Nephron (organoid): ENCODE measurements around the gene SSU72.
"Not testable (repeated sequence)": the region's sequence is repeated elsewhere in the genome, so short reads cannot be mapped to it uniquely, and the experiment has no call there.

Experiments used
- H3K27ac Mint-ChIP-seq, 3 experiments: 2 replicates each; pipeline ENCODE4 v1.8.0; 2020; ENCODE audit warnings: mixed read lengths in 3 of 3, mild to moderate bottlenecking in 2 of 3, moderate library complexity in 1 of 3
- H3K27me3 Mint-ChIP-seq: 2 replicates; pipeline ENCODE4 v1.8.0; 2021; ENCODE audit warnings: low read depth, mild to moderate bottlenecking, moderate library complexity, mixed read lengths
- H3K36me3 Mint-ChIP-seq: 2 replicates; pipeline ENCODE4 v1.8.0; 2020; ENCODE audit warnings: low read depth, mixed read lengths
- H3K4me1 Mint-ChIP-seq: 2 replicates; pipeline ENCODE4 v1.8.0; 2020; ENCODE audit warnings: mixed read lengths
- H3K4me3 Mint-ChIP-seq, 3 experiments: 2 replicates each; pipeline ENCODE4 v1.8.0; 2020; ENCODE audit warnings: mild to moderate bottlenecking in 3 of 3, mixed read lengths in 3 of 3, moderate library complexity in 2 of 3
- H3K9me3 Mint-ChIP-seq: 2 replicates; pipeline ENCODE4 v1.8.0; 2020; ENCODE audit warnings: mixed read lengths
- CTCF ChIP-seq, 3 experiments: fragments of 200-600 bp; sonication (generic); IDR thresholded peaks; one replicate each; pipeline ENCODE4 v1.5.0; 2021; ENCODE audit warnings: antibody characterized with exemption in 3 of 3; ENCODE audit not compliant: unreplicated experiment in 3 of 3

Gene SSU72

GRCh38 chr1:1528301-1529267, 46.1 kb downstream of the SSU72 start:
- Mint-ChIP-seq H3K4me1 (no peaks in the 10 kb centered on the region), H3K27ac (no peak overlapping the region), H3K27me3 (no peaks in the 10 kb centered on the region), H3K9me3 (peaks cover 8% of the 10 kb centered on the region), H3K36me3 (peaks cover 38% of the 10 kb centered on the region), H3K4me3 (no peak overlapping the region)
- TF ChIP-seq CTCF (IDR thresholded peaks at IDR 0.05; ENCODE audit: unreplicated experiment in 3 of 3) = no peak

- H3K27ac Mint-ChIP-seq = no peak overlapping the region
- H3K36me3 Mint-ChIP-seq = peaks cover 33% of the 10 kb centered on the region
- no peak for TF ChIP-seq CTCF (IDR thresholded peaks at IDR 0.05; ENCODE audit: unreplicated experiment in 3 of 3)
- H3K27me3 Mint-ChIP-seq = no peaks in the 10 kb centered on the region
- H3K4me3 Mint-ChIP-seq = no peak overlapping the region
- peaks cover 8% of the 10 kb centered on the region for H3K9me3 Mint-ChIP-seq
- no peaks in the 10 kb centered on the region for H3K4me1 Mint-ChIP-seq
These were observed 47.4 kb downstream of the SSU72 start for GRCh38 chr1:1527092-1527816.

GRCh38 chr1:1526476-1526875, 48.2 kb downstream of the SSU72 start:
- H3K4me3 Mint-ChIP-seq, H3K27ac Mint-ChIP-seq, H3K9me3 Mint-ChIP-seq, H3K27me3 Mint-ChIP-seq, H3K4me1 Mint-ChIP-seq: not testable (repeated sequence)
- H3K36me3 Mint-ChIP-seq = peaks cover 27% of the 10 kb centered on the region

- H3K4me1 Mint-ChIP-seq, H3K27ac Mint-ChIP-seq, H3K4me3 Mint-ChIP-seq, H3K27me3 Mint-ChIP-seq, H3K9me3 Mint-ChIP-seq: not testable (repeated sequence)
- H3K36me3 Mint-ChIP-seq = peaks cover 15% of the 10 kb centered on the region
These were observed 49.8 kb downstream of the SSU72 start for GRCh38 chr1:1524750-1525383.

- H3K9me3 Mint-ChIP-seq, H3K27ac Mint-ChIP-seq, H3K27me3 Mint-ChIP-seq, H3K36me3 Mint-ChIP-seq, H3K4me1 Mint-ChIP-seq, H3K4me3 Mint-ChIP-seq: not testable (repeated sequence)
These were observed 51.0 kb downstream of the SSU72 start for GRCh38 chr1:1523651-1524050.

- not testable (repeated sequence) for H3K27me3 Mint-ChIP-seq, H3K27ac Mint-ChIP-seq, H3K9me3 Mint-ChIP-seq, H3K4me1 Mint-ChIP-seq, H3K4me3 Mint-ChIP-seq
- H3K36me3 Mint-ChIP-seq = peaks cover 14% of the 10 kb centered on the region
These were observed 51.4 kb downstream of the SSU72 start for GRCh38 chr1:1523226-1523625.

- H3K27ac Mint-ChIP-seq, H3K27me3 Mint-ChIP-seq, H3K9me3 Mint-ChIP-seq, H3K4me1 Mint-ChIP-seq, H3K4me3 Mint-ChIP-seq: not testable (repeated sequence)
- peaks cover 18% of the 10 kb centered on the region for H3K36me3 Mint-ChIP-seq
These were observed 52.1 kb downstream of the SSU72 start for GRCh38 chr1:1522536-1522935.

GRCh38 chr1:1521331-1521730, 53.3 kb downstream of the SSU72 start:
- Mint-ChIP-seq H3K9me3 (no peaks in the 10 kb centered on the region), H3K36me3 (peaks cover 13% of the 10 kb centered on the region), H3K4me1 (no peaks in the 10 kb centered on the region), H3K27ac (no peak overlapping the region), H3K4me3 (no peak overlapping the region), H3K27me3 (no peaks in the 10 kb centered on the region)
- no peak for TF ChIP-seq CTCF (IDR thresholded peaks at IDR 0.05; ENCODE audit: unreplicated experiment in 3 of 3)

GRCh38 chr1:1519805-1520505, 54.7 kb downstream of the SSU72 start:
- not testable (repeated sequence) for H3K4me1 Mint-ChIP-seq, H3K9me3 Mint-ChIP-seq, H3K27ac Mint-ChIP-seq, H3K4me3 Mint-ChIP-seq, H3K27me3 Mint-ChIP-seq
- H3K36me3 Mint-ChIP-seq = peaks cover 17% of the 10 kb centered on the region

- not testable (repeated sequence) for H3K4me1 Mint-ChIP-seq, H3K27ac Mint-ChIP-seq, H3K9me3 Mint-ChIP-seq, H3K27me3 Mint-ChIP-seq, H3K4me3 Mint-ChIP-seq
- peaks cover 17% of the 10 kb centered on the region for H3K36me3 Mint-ChIP-seq
These were observed 56.0 kb downstream of the SSU72 start for GRCh38 chr1:1518621-1519007.
